Osteocyte (in vitro differentiated cells): ENCODE results near the gene DLG2. TPM values are rescaled to one million over a fixed set of nuclear protein-coding genes. Genes with fewer than 3 reads are reported as not detected.

ENCODE experiments used
- DNase-seq: peaks from one replicate; pipeline ENCODE4 v3.0.0; 2021; ENCODE audit warnings: mixed read lengths; ENCODE audit not compliant: unreplicated experiment; ENCODE audit errors: extremely low spot score
- H3K27ac Mint-ChIP-seq: one replicate; pipeline ENCODE4 v1.8.0; 2021; ENCODE audit warnings: mild to moderate bottlenecking, mixed read lengths; ENCODE audit not compliant: unreplicated experiment
- H3K27me3 Mint-ChIP-seq: one replicate; pipeline ENCODE4 v1.8.0; 2021; ENCODE audit warnings: mixed read lengths; ENCODE audit not compliant: unreplicated experiment
- H3K36me3 Mint-ChIP-seq: one replicate; pipeline ENCODE4 v1.8.0; 2021; ENCODE audit warnings: mixed read lengths; ENCODE audit not compliant: unreplicated experiment
- H3K4me1 Mint-ChIP-seq: one replicate; pipeline ENCODE4 v1.8.0; 2021; ENCODE audit warnings: mixed read lengths; ENCODE audit not compliant: unreplicated experiment
- H3K4me3 Mint-ChIP-seq: one replicate; pipeline ENCODE4 v1.8.0; 2021; ENCODE audit warnings: mild to moderate bottlenecking, moderate library complexity, mixed read lengths; ENCODE audit not compliant: unreplicated experiment
- H3K9me3 Mint-ChIP-seq: one replicate; pipeline ENCODE4 v1.8.0; 2021; ENCODE audit warnings: mixed read lengths; ENCODE audit not compliant: unreplicated experiment
- CTCF ChIP-seq: fragments of 200-600 bp; sonication (generic); IDR thresholded peaks from 2 replicates; pipeline ENCODE4 v1.5.0; 2021; ENCODE audit warnings: antibody characterized with exemption, mild to moderate bottlenecking, moderate library complexity
- total RNA-seq: library from RNA; stranded (reverse); gene quantifications from 2 replicates; pipeline ENCODE4 v1.2.1, GENCODE V29; 2021

Gene DLG2
- total RNA-seq, 1 donor from 2014 or later: 2.1 TPM

GRCh38 chr11:84894666-84895065 lies 732.5 kb downstream of the DLG2 start:
- Mint-ChIP-seq H3K27me3 (no peaks in the 10 kb centered on the region), H3K4me3 (no peak overlapping the region), H3K36me3 (no peaks in the 10 kb centered on the region), H3K27ac (no peak overlapping the region), H3K4me1 (no peaks in the 10 kb centered on the region), H3K9me3 (no peaks in the 10 kb centered on the region)
- DNase-seq: no peak
- no peak for TF ChIP-seq CTCF

DNA sequence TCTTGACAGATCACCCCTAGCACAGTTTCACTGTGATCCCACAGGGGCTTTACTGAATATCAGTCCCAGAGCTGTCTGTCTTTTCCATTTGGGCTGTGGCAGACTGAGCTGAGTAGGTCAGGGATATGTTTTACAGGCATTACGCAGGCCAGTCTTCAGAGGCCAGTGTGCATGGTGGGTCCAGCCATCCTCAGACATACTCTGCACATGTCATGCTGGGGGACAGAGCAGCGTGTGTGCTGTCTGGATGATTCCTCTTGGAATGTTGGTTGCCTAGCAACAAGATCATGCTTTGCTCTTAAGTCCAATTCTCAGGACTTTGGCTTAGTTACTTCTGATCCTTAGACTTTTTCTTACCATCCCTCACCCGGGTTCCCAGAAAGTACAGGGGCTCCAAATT lies 736.5 kb downstream of the DLG2 start:
- no peak for DNase-seq
- H3K36me3 Mint-ChIP-seq: no peaks in the 10 kb centered on the region
- no peak overlapping the region for H3K27ac Mint-ChIP-seq
- TF ChIP-seq CTCF: no peak
- no peaks in the 10 kb centered on the region for H3K4me1 Mint-ChIP-seq
- no peak overlapping the region for H3K4me3 Mint-ChIP-seq
- no peaks in the 10 kb centered on the region for H3K27me3 Mint-ChIP-seq
- H3K9me3 Mint-ChIP-seq: no peaks in the 10 kb centered on the region

DNA sequence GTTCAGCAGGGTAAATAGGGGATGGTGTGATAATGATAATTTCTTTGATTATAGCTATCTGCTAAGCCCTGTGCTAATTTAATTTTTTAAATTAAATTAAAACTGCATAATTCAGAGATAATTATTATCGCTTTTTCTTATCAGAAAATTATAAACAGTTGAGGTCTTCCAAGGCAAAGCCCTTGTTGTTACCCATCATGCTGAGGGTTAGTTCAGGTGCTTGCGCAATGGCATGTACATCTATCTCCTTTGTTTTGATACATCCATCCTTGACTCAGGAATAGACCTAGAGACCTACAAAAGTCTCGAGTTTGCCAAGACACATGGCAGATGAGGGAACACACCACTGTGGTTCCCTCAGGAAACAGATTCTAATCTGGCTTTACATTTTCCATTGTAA lies 737.6 kb downstream of the DLG2 start:
- Mint-ChIP-seq H3K27me3 (no peaks in the 10 kb centered on the region), H3K9me3 (no peaks in the 10 kb centered on the region), H3K4me3 (no peak overlapping the region), H3K27ac (no peak overlapping the region), H3K4me1 (no peaks in the 10 kb centered on the region), H3K36me3 (no peaks in the 10 kb centered on the region)
- TF ChIP-seq CTCF: no peak
- DNase-seq: no peak

DNA sequence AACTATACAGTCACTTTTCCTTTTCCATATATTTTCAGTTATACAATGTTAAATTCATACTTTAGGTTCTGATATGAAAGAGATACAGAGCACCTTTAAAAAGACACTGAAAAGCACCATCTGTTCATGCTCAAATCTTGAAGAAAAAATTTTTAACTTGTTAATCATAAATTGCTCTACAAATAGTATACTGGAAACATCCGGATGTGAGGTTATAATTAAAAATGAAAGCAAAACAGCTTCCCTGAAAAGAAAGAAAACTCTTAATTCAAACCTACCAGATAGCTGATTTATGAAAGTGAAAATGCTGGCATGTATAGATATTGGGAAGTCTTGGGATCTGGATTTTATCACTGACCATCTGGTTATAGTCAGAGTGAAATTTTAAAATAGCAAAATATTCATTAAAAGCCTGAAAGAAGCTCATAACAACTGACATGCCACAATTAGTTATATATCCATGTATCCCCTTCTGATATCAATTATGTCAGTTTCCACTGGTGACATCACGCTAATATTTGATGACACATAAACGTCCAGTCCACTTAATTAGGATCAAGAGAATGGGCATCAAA lies 740.0 kb downstream of the DLG2 start:
- H3K27me3 Mint-ChIP-seq: no peaks in the 10 kb centered on the region
- TF ChIP-seq CTCF: no peak
- no peaks in the 10 kb centered on the region for H3K36me3 Mint-ChIP-seq
- H3K9me3 Mint-ChIP-seq: no peaks in the 10 kb centered on the region
- no peaks in the 10 kb centered on the region for H3K4me1 Mint-ChIP-seq
- no peak overlapping the region for H3K4me3 Mint-ChIP-seq
- DNase-seq: no peak
- no peak overlapping the region for H3K27ac Mint-ChIP-seq

GRCh38 chr11:84886344-84886743 lies 740.8 kb downstream of the DLG2 start:
- Mint-ChIP-seq H3K36me3 (no peaks in the 10 kb centered on the region), H3K4me3 (no peak overlapping the region), H3K4me1 (no peaks in the 10 kb centered on the region), H3K27me3 (no peaks in the 10 kb centered on the region), H3K9me3 (no peaks in the 10 kb centered on the region), H3K27ac (no peak overlapping the region)
- no peak for DNase-seq
- no peak for TF ChIP-seq CTCF
